ENCODE results near the gene CNTNAP2.

The CNTNAP2 gene

DNA sequence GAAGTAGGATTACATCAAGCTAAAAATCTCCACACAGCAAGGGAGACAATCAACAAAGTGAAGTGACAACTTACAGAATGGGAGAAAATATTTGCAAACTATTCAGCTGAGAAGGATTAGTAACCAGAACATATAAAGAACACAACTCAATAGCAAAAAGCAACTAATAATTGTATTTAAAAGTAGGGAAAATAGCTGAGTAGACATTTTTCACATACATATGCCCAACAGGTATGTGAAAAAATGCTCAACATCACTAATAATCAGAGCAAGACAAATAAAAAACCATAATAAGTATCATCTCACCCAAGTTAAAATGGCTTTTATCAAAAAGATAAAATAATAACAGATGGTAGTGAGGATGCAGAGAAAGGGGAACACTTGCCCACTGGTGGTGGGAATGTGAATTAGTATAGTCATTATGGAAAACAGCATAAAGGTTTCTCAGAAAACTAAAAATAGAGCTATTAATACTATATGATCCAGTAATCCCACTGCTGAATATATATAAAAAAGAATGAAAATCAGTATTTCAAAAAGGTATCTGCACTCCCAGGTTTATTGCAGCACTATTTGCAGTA, 1689.5 kb downstream of the CNTNAP2 start:
- no peak for DNase-seq

DNA sequence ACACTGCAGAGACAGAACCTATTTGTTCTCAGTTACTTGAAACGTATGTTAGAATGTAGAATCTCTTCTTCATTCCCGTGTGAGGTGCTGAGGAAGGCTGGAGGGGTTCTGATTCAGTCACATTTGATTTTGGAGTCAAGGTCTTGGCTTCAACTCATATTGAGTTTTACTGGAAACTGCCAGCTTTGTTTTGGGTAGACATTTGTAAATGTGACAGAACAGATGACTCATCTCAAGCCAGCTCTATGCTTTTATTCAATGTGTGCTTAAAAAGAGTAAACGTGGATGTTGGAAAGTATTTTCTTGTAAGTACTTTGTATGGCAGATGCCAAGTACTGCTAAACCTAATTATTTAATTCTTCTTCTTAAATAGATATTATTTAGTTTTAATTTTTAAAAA, 1693.2 kb downstream of the CNTNAP2 start:
- no peak for DNase-seq

DNA sequence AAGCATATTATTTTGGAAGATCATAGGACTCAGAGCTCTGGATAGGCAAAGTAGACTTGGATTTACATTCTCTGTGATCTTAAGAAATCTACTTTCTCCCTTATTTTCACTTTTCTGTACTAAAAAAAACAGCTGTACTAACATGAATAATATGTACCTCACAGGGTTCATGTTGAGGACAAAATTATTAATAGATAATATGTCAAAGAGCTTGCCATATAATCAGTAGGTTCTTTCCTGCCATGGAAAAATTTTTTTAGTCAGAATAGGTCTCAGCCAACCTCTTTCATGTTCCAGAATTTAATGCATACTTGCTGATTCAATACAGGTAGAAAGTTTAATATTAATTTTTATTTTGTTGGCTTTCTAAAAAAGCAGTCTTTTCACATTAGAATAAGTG, 1693.7 kb downstream of the CNTNAP2 start:
- DNase-seq: no peak

DNA sequence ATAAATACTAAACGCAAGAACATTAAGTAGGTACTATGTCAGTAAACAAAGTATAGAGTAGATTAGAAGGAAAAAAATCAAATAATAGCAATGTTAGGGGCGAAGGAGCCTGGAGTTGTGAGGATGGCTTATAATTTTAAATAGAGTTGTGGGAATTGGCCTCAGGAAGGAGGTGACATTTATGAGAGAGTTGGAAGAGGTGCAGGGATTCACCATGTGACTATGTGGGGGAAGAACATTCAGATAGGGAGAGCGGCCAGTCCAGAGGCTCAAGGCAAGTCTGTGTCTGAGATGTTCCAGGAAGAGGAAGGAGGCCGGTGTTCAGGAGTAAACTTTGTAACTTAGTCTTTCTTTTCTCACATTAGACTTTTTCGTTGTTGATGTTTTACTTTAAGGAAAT, 1695.3 kb downstream of the CNTNAP2 start:
- no peak for DNase-seq

DNA sequence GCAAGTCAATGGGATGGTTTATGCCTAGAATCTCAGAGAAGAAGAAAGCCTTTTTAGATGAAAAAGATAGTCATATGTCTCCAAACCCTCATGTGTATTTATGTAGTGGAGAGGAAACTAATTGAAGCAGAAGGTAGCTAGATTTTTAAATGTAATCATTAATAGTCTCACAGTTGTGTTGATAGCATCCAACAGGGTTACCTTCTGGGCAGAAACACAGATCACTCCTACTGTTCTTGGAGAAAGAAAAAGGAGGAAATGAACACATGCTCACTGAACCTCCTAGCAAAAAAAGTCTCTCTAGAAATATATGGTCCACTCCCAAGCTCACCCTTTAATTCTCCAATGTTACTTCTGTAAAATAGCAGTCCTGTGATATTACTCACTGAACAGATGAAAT, 1696.7 kb downstream of the CNTNAP2 start:
- DNase-seq: no peak

DNA sequence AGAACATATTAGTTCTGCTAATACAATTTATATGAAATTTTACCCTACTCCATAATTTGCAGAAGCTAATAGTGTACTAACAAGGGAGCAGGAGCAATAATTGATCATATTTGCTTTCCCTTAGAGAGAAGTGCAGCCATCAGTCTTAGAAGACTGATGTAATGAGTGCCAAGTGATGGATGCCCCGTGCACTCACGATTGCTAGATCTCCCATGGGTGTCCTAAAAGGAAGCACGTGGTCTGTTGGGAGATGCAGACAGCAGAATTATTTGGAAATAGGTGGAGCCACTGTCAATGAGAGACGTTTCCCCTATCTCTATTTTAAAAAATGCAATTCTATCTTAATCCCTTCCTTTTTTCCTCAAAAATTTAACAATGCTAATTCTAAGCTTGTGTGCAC, 1701.7 kb downstream of the CNTNAP2 start:
- no peak for DNase-seq

DNA sequence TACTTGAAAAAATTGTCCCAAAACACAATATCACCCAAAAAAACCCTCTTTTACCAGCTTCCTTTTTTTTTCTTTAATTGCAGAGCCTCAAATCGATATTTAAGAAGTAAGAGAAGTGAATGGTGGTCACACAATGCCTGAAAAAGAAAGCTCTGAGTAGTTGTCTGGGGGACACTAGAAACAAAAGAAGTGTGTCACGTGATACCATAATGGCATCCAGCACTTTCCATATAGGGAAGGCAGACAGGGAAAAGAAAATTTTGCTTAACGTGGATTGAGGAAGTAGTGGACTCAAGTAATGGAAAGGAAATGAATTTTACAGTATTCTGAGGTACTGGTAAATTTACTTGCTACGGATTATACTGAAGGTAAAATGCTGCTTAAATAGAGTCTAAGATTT, 1708.1 kb downstream of the CNTNAP2 start:
- no peak for DNase-seq

DNA sequence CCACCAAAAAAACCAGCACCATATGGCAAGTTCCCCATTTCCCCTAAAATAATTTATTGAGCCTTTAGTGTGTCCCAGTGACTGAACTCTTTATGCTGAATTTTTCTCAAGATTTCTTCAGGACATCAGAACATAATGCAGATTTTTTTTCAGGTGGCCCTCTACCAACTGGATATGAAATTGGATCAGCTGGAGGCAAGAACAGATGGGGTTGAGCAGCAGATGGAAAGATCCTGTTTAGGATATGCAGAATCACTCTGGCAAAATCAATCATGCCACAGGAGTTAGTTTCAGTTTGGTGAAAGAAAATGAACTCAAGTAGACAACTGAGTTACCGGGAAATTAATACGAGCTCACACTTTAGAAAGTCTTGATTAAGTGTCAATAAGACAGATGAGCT, 1712.4 kb downstream of the CNTNAP2 start:
- DNase-seq: no peak

DNA sequence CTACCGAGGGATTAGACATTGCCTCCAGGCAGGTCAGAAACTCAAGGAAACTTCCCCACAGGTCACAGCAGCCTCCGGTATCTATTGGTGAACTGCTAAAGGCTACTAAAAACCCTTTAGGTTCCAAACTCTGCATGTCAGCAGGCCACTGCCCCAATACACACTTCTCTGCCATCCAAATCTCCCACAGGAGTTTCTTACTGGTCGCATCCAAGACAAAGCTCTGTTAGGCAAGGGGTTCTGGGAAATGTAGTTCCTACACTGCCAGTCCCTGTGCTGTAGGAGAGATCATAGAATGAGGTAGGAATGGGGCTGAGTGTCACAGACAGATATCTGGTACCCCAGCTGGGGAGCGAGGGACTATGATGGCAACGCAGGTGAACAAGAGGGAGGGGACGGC, 1717.0 kb downstream of the CNTNAP2 start:
- peak; percentile 57 for DNase-seq

DNA sequence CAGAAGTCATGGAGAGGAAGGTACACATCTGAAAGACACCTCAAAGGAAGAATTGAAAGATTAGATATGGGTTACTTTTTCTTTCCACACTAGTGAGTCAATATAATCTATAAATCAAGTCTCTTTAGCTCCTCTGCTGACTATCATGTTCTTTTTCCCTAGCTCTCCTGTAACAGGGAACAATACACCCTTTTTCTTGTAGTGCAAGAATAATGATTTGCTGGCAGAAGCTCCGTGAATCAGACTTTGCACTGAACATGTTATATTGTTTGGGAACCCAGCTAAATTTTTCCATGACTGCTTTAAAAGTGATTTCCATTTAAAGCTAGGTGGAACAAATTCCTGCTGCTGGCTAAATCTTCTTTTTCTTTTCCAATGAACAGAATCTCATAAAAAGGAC, 1717.4 kb downstream of the CNTNAP2 start:
- DNase-seq: no peak

DNA sequence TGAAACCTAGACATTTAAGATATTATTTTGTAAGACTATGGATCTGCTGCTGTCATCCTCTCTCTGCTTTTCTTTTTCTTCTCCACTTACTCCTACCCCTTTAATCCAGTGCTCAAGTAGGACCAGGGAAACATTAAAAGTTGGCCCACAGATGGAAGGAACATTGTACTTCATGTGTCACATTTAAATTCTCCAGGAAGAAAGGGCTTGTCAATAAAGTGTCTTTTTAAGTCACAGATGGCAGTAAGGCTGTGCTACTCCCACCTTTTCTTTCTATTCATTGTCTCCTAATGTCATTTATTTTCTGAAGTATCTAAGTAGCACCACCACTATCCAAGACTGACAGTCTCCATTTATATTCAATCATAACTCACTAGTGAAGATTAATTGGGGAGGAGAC, 1736.2 kb downstream of the CNTNAP2 start:
- no peak for DNase-seq

DNA sequence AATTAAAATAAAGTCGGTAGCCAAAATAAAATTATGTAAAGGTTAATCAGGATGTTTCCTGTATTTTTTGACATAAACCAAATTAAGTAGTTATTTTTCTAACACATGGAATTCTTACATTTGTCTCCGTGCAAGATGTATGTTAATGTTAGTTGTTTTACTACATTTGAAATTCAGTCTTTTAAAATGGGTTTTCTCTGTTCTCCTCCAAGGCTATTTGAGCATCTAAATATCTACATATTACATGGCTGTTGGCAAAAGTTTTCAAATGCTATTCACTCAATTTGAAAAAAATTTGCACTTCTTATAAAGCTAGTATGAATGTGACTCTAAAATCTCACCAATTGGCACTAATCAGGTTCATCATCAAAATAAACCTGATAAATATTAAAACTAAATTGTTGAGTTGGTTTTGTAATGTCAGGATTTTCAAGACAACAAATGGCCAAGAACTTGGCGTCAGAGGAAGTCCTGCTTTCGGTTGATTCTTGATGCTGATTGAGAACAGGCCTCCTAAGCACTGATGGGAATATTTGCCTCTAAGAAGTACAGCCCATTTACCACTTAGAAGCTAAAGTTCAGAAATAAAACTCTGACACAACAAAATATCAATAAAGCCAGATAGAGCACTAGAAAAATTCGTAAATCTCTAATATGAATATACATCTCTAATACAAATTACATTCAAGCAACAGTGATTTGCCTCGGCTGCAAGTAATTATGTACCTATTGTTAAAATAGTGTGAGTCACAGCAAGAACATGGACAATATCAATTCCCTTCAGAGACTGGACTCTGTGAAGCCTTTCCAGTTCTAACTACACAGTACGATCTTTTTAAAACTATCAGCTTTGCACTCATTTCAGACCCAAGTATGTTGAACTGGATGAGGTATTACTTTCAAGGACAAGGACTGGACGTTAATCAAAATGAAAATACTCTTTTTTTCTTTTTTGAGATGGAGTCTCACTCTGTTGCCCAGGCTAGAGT, 1740.8 kb downstream of the CNTNAP2 start:
- no peak for DNase-seq

DNA sequence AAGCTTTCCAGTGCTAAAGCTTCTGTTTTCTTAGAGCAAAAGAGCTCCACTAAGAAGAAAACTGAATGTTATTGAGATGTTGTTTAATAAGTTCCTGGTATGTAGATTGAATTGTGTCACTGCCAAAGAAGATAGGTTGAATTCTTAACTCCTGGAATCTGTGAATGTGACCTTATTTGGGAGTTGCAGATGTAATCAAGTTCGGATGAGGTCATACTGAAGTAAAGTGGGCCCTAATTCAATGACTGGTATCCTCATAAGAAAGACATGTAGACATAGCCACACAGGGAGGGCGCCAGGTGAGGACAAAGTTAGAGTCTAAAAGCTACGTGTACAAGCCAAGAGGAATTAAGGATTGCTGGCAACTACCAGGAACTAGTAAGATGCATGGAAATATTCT, 1741.8 kb downstream of the CNTNAP2 start:
- DNase-seq: no peak

DNA sequence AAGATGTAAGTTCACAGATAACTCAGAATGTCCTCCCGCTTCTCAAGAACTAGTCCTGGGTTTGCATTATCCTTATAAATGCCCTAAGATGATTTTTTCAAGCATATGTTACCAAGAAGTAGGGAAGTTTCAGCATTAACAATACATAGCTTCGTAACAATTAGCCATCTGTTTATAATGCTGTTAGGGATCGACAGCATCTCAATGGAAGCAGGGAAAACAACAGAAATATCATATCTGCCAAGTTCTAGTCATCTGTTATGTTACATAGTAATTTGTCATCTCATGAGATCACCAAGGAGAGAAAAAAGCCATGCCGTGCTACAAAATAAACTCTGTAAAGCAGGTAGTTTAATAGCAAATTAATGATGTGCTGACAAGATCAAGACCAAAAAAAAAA, 1742.4 kb downstream of the CNTNAP2 start:
- no peak for DNase-seq

DNA sequence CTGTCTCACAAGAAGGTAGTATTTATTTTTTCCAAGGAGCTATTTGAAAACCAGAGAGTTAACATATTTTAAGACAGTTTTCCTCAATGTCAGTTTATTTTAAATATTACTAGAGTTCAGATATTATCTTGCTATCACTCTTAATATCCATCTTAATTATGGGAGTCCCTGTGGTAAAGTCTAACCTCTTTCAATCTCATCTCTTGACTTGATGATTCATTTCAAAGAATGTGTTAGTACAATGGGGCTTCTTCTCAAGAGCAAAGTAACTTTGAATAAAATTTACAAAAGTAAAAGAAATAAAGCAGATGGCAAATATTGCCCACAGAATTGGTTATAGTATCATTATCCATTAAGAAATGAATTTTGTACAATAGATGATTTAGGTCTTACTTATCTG, 1742.9 kb downstream of the CNTNAP2 start:
- no peak for DNase-seq

DNA sequence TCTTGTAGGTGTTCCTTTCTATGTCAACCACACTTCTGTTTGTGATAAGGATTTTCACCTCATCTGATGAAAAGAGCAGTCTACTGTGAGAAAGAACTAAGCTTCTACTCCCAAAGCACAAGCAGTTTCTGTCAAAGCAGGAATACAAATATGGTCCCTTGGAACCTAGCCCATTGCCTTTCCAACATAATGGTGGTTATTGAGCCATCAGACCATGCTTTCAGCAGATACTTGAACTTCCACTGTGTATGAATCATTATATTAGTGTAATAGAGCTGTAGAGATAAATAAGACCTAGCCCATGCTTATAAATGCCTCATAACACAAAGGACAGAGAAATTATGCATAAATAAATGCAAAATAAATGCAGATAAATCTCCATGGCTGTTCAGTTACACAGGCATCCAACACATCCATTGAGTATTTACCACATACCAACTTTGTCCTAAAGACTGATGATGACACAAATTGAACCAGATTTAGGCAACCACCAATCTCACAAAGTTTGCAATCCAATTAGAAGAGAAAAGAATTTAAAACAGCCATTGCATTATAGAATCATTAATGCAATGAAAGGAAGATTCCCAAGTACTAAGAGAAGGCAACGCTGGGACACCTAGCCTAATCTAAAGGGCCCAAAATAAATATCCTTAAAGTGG, 1744.6 kb downstream of the CNTNAP2 start:
- no peak for DNase-seq

DNA sequence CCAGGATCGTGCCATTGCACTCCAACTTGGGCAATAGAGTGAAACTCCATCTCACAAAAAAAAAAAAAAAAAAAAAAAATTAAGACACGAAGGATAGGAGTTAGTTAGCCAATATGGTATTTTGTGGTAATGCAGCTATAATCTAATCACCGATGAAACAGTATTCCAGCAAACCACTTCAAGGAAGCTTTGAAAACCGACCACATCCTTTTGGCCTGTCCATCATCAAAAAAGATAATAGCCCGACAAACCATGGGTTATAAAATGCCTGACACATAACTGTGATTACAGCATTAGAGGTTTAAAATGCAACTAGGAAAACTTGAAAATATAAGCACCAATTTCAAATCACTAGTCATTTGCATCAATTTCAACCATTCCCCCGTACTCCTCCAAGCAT, 1745.3 kb downstream of the CNTNAP2 start:
- no peak for DNase-seq

DNA sequence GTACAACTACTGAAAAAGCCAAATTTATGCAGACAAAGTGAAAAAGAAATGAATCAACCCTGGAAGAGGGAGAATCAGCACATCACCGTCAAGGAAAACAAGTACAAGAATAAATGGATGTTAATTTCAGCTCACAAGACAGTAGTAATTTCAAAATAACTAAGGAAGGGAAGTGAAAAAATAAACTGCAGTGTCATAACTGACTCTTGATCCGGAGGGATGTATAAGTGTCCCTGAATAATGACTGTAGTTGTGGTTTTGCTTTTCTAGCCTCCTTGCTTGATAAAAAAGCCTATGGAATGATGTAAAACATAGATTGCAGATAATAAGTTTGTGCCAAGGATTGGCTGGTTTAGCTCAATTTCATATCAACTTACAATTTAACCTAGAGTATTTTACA, 1752.9 kb downstream of the CNTNAP2 start:
- no peak for DNase-seq

DNA sequence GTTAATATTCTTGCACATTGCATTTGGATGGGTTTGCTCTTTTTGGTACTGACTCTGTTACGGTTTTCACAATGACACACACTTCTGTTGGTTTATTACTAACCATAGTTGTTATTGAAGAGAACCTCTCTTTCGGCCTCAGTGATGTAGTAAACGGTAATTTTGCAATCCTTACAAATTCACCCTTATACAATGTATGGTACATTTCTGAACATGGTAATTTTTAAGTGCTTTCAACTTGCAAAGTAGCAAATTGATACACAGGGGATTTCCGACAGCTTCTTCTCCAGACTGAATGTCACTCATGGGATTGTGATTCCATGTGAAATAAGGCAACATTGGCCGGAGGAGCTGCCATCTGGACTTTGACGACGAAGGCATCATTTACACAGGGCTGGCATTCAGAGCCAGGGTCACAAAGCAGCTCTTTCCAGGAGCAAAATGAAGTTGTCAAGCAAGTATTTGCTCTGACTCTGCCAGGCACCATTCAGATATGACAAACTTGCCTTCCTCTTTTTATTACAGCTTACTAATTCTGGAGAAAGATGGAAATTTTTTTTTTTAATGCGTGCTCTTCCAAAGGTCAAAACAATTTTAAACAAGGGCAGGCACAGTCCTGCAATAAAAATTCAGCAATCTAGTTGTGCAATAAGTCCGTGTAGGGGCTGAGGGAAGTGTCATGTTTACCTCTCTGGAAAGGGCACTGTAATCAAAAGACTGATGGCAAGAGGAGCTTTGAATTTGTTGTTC, 1762.5 kb downstream of the CNTNAP2 start:
- no peak for DNase-seq

DNA sequence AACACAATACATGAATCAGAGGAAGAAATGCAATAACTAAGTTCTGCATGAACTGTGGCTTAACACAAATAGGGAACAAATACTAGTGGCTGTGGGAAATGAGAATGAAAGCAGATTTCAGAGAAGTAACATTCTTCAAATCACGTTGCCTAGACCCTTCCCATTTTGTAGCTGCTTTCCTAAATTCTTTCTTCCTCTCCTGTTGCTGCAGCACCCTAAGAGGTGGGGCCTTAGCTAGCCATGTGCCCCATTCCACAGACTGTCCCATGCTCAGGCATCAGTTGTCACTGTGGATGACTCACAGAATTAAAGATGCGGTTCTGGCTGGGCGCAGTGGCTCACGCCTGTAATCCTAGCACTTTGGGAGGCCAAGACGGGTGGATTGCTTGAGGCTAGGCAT, 1769.3 kb downstream of the CNTNAP2 start:
- peak; percentile 56 for DNase-seq

DNA sequence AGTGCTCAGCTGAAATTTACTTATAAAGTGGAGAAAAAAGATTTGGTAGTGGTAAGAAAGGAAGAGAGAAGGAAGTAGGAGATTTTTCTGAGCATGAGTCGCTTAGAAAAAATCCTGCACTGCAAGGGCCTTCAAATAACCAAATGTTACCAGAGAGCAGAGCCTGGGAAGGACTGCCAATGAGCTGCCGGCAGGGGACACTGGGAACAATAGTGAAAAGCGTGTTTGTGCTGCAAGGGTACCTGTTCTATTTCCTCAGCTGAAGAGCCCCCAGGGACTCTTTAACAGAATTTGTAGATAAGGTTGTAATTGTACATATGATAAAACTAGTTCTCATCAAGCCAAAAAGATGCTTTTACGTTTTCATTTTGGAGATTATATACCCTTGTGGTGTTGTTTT, 1777.7 kb downstream of the CNTNAP2 start:
- peak; percentile 76 for DNase-seq

DNA sequence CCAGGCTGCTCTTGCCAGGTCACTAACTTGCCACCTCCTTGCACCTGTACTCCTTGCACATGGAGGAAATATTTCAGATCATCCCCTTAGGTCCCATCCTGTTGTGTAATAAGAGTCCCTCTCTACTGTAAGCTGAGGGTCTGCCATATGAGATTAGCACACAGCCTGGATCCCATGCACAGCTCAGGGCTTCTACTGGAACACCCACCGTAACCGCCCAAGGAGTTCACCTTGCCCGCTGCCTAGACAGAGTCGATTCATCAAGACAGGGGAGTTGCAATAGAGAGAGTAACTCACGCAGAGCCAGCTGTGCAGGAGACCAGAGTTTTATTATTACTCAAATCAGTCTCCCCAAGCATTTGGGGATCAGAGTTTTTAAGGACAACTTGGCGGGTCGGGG, 1779.5 kb downstream of the CNTNAP2 start:
- DNase-seq: no peak

DNA sequence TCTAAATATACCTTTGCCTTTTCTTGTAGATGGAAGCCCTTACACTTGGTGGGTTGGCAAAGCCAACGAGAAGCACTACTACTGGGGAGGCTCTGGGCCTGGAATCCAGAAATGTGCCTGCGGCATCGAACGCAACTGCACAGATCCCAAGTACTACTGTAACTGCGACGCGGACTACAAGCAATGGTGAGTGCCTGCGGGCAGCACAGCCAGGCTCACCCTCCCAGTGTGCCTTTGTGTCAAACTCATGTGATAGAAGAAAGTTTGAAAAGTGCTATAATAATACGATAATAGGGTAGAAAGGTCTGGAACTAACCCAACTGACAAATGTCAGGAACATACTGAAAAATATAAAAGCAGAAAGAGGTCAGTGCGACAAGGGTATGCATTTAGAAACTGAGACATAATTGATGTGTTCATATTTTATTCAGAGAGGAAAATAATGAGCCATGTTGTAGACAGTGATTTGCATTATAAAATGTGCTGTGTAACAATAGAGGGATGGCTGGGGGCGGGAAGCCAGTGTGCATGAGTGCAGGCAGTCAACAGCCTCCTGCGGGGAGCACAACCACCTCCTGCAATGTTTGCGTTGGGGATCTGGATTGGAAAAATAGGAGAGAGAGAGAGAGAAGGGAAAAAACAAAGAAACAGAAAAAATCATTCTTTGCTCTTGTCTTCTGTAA, 1787.1 kb downstream of the CNTNAP2 start:
- DNase-seq: no peak

All from islet precursor cell (in vitro differentiated cells).